ENCODE measurements around the gene CLEC16A.

The CLEC16A gene

GRCh38 chr16:10933865-10934264, 10.5 kb upstream of the CLEC16A start:
- TF ChIP-seq TEAD4 (IDR thresholded peaks at IDR 0.05), result no peak

GRCh38 chr16:10934325-10935107, 9.8 kb upstream of the CLEC16A start:
- TF ChIP-seq, protein P1, sequence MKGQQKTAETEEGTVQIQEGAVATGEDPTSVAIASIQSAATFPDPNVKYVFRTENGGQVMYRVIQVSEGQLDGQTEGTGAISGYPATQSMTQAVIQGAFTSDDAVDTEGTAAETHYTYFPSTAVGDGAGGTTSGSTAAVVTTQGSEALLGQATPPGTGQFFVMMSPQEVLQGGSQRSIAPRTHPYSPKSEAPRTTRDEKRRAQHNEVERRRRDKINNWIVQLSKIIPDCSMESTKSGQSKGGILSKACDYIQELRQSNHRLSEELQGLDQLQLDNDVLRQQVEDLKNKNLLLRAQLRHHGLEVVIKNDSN (IDR thresholded peaks at IDR 0.05), result no peak
- TF ChIP-seq, protein P2, sequence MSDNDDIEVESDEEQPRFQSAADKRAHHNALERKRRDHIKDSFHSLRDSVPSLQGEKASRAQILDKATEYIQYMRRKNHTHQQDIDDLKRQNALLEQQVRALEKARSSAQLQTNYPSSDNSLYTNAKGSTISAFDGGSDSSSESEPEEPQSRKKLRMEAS (IDR thresholded peaks at IDR 0.05), result no peak
- TF ChIP-seq TEAD4 (IDR thresholded peaks at IDR 0.05) (no peak), REST (IDR thresholded peaks at IDR 0.05; ENCODE audit: low read depth) (no peak), TAF1 (IDR thresholded peaks at IDR 0.05; ENCODE audit: low read depth) (no peak), NFIC (IDR thresholded peaks at IDR 0.05) (no peak), CREB1 (IDR thresholded peaks at IDR 0.05; ENCODE audit: low read depth) (no peak), TCF12 (IDR thresholded peaks at IDR 0.05; ENCODE audit: low read depth) (no peak), CEBPB (IDR thresholded peaks at IDR 0.05) (no peak), EP300 (IDR thresholded peaks at IDR 0.05; ENCODE audit: borderline replicate concordance) (no peak)

GRCh38 chr16:10935226-10935915, 9.0 kb upstream of the CLEC16A start:
- TF ChIP-seq TAF1 (IDR thresholded peaks at IDR 0.05; ENCODE audit: low read depth), result no peak
- no peak for TF ChIP-seq EGR1 (IDR thresholded peaks at IDR 0.05)
- no peak for TF ChIP-seq EP300 (IDR thresholded peaks at IDR 0.05; ENCODE audit: borderline replicate concordance)
- TF ChIP-seq FOXM1 (IDR thresholded peaks at IDR 0.05; ENCODE audit: borderline replicate concordance, low read depth), result no peak
- TF ChIP-seq, protein P2 (IDR thresholded peaks at IDR 0.05), result no peak
- TF ChIP-seq YY1 (IDR thresholded peaks at IDR 0.05; ENCODE audit: low read depth), result no peak
- TF ChIP-seq CREB1 (IDR thresholded peaks at IDR 0.05; ENCODE audit: low read depth), result no peak
- TF ChIP-seq ZBTB7A (IDR thresholded peaks at IDR 0.05; ENCODE audit: low read depth), result no peak
- TF ChIP-seq NFIC (IDR thresholded peaks at IDR 0.05), result no peak

DNA sequence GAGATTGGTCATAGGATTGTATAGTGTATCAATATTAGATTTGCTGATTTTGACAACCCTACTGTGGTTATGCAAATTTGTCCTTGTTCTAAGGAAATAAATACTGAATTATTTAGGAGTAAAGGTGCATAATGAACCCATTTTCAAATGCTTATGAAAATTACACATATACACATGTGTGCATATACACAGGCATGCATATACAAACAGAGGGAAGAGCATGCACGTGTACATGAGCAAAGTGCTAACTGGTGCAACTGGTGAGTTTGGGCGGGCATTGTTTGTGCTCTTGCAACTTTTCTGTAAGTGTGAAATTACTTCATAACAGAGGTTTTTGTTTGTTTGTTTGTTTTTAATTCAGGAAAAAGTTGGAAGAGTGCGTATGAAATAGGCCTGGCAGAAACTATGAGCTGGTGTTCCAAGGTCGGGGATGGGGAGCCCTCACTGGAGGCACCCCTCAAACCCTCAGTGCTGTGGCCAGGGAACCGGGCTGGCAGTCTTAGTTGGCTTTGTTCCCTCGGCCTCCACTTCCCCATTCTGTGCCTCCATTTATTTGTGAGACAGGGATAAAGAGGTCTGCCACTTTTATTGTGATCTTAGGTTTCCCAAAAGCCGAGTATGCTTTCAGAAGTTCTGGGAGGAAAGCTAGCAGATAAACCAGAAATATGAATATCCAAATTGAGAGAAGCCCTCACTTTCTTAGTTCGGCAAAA, 7.9 kb upstream of the CLEC16A start:
- TF ChIP-seq EGR1 (IDR thresholded peaks at IDR 0.05), result no peak
- TF ChIP-seq YY1 (IDR thresholded peaks at IDR 0.05; ENCODE audit: low read depth), result no peak
- no peak for TF ChIP-seq TAF1 (IDR thresholded peaks at IDR 0.05; ENCODE audit: low read depth)
- TF ChIP-seq, protein P2 (IDR thresholded peaks at IDR 0.05), result no peak
- no peak for TF ChIP-seq NFIC (IDR thresholded peaks at IDR 0.05)
- TF ChIP-seq RAD21 (IDR thresholded peaks at IDR 0.05; ENCODE audit: low read depth), result no peak
- no peak for TF ChIP-seq TEAD4 (IDR thresholded peaks at IDR 0.05)
- no peak for TF ChIP-seq REST (IDR thresholded peaks at IDR 0.05; ENCODE audit: low read depth)
- TF ChIP-seq CREB1 (IDR thresholded peaks at IDR 0.05; ENCODE audit: low read depth), result no peak
- no peak for TF ChIP-seq CEBPB (IDR thresholded peaks at IDR 0.05)
- TF ChIP-seq, protein P1 (IDR thresholded peaks at IDR 0.05), result no peak
- TF ChIP-seq ZBTB7A (IDR thresholded peaks at IDR 0.05; ENCODE audit: low read depth), result no peak
- no peak for TF ChIP-seq FOXM1 (IDR thresholded peaks at IDR 0.05; ENCODE audit: borderline replicate concordance, low read depth)
- TF ChIP-seq EP300 (IDR thresholded peaks at IDR 0.05; ENCODE audit: borderline replicate concordance), result no peak
- TF ChIP-seq TCF12 (IDR thresholded peaks at IDR 0.05; ENCODE audit: low read depth), result no peak
